ENCODE measurements around the gene OLFML1. TPM values are rescaled to one million over a fixed set of nuclear protein-coding genes. Genes with fewer than 3 reads are reported as not detected.

OLFML1 gene
- total and polyA plus RNA-seq, 10 of the 15 experiments (the other 5 are each of a cell fraction or from before 2014, with no cell fraction given), result 0.04 to 0.71 (median 0.21) TPM; not detected in 6

DNA sequence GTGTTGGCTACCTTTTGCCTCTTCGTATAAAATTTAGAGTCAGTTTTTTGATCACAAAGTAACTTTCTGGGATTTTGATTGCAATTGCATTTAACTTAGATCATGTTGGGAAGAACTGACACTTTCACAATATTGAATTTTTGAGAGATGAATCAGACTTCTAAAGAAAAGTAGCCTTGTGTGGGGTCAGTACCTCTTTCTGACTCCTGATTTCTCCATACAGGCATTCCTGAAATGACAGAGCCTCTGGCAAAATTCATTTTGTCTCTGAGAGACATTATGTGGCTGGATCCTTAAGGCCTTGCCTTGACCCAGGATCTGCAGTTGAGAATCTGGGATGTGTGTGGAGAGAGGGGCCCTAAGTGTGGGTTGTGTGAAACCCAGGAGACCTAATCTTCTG, 66.3 kb downstream of the OLFML1 start (continued):
- TF ChIP-seq, protein P1, sequence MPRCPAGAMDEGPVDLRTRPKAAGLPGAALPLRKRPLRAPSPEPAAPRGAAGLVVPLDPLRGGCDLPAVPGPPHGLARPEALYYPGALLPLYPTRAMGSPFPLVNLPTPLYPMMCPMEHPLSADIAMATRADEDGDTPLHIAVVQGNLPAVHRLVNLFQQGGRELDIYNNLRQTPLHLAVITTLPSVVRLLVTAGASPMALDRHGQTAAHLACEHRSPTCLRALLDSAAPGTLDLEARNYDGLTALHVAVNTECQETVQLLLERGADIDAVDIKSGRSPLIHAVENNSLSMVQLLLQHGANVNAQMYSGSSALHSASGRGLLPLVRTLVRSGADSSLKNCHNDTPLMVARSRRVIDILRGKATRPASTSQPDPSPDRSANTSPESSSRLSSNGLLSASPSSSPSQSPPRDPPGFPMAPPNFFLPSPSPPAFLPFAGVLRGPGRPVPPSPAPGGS (IDR thresholded peaks at IDR 0.05; ENCODE audit: borderline replicate concordance, insufficient read depth, low read depth, low read length, poor library complexity, severe bottlenecking), result no peak
- TF ChIP-seq RBBP5 (conservative IDR thresholded peaks at IDR 0.05) (no peak), ZNF24 (IDR thresholded peaks at IDR 0.05) (no peak), PAX5 (IDR thresholded peaks at IDR 0.05; ENCODE audit: borderline replicate concordance, low read depth, low read length) (no peak), TCF12 (IDR thresholded peaks at IDR 0.05; ENCODE audit: low read depth, low read length) (no peak), MTA2 (IDR thresholded peaks at IDR 0.05; ENCODE audit: low read depth) (no peak), NFYA (IDR thresholded peaks at IDR 0.05; ENCODE audit: borderline replicate concordance, low read depth, low read length) (no peak), ESRRA (IDR thresholded peaks at IDR 0.05; ENCODE audit: low read length) (no peak), RB1 (IDR thresholded peaks at IDR 0.05; ENCODE audit: borderline replicate concordance) (no peak), KDM1A (IDR thresholded peaks at IDR 0.05; ENCODE audit: borderline replicate concordance) (no peak)
- TF ChIP-seq, protein P2, sequence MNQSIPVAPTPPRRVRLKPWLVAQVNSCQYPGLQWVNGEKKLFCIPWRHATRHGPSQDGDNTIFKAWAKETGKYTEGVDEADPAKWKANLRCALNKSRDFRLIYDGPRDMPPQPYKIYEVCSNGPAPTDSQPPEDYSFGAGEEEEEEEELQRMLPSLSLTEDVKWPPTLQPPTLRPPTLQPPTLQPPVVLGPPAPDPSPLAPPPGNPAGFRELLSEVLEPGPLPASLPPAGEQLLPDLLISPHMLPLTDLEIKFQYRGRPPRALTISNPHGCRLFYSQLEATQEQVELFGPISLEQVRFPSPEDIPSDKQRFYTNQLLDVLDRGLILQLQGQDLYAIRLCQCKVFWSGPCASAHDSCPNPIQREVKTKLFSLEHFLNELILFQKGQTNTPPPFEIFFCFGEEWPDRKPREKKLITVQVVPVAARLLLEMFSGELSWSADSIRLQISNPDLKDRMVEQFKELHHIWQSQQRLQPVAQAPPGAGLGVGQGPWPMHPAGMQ (IDR thresholded peaks at IDR 0.05; ENCODE audit: borderline replicate concordance), result no peak

- Histone ChIP-seq H3K4me2 (ENCODE audit: control insufficient read depth, insufficient read depth) (no peak overlapping the region), H2AFZ (ENCODE audit: control insufficient read depth, low read depth, low read length) (no peak overlapping the region), H3K27me3 (replicated peaks in 1 of 2; ENCODE audit: control insufficient read depth in 2 of 2, insufficient read depth in 2 of 2, low read length in 1 of 2) (no peaks in the 10 kb centered on the region), H4K20me1 (ENCODE audit: control insufficient read depth, insufficient read depth) (no peaks in the 10 kb centered on the region; the same call in 1 of the 2 replicates), H3K9me3 (replicated peaks; ENCODE audit: control insufficient read depth, insufficient read depth, low read length) (no peaks in the 10 kb centered on the region), H3K9ac (ENCODE audit: control insufficient read depth, insufficient read depth, low read length) (no peak overlapping the region), H3K4me1 (ENCODE audit: control insufficient read depth, insufficient read depth, low read length) (peaks cover 7% of the 10 kb centered on the region), H3K79me2 (ENCODE audit: control insufficient read depth, insufficient read depth, low read length) (peaks cover 30% of the 10 kb centered on the region), H3K27ac (ENCODE audit: control insufficient read depth, insufficient read depth) (no peak overlapping the region), H3K36me3 (ENCODE audit: control insufficient read depth in 2 of 2, insufficient read depth in 2 of 2, low read length in 1 of 2) (peaks cover 2 to 30% of the 10 kb centered on the region in 2 experiments), H3K4me3 (no peak overlapping the region)
- intact Hi-C loops (cut with micrococcal nuclease; ENCODE audit: unreplicated experiment), result no loop called here
- CTCF ChIA-PET, result interaction anchor here (0.6 to 1.4 kb wide), 7 partner anchors 9 to 798 kb away, joined by 3 to 5 read pairs (median 3); no protein-coding TSS in a partner anchor
- DNase-seq (ENCODE audit: low read depth, low spot score) (no peak), ATAC-seq (no peak), FAIRE-seq (no peak)
- no peak for TF ChIP-seq ETV6 (conservative IDR thresholded peaks at IDR 0.05 in 1 of 2, IDR thresholded peaks at IDR 0.05 in 1 of 2; ENCODE audit: borderline replicate concordance in 1 of 2, low read depth in 1 of 2)
- WGBS (ENCODE audit: insufficient coverage, insufficient replicate concordance, low lambda C conversion rate, missing lambda C conversion rate), result 100% methylated on average over 4 of the region's 4 CpGs
- POLR2A ChIA-PET, result no interaction called here
- in situ Hi-C loops (cut with MboI), result no loop called here
- no TSS peak for BruUV-seq (replicated peaks)
- RAD21 ChIA-PET (ENCODE audit: unreplicated experiment), result no interaction called here
- SMC1A ChIA-PET (ENCODE audit: uncharacterized antibody, unreplicated experiment), result interaction anchor here (1.1 to 7.8 kb wide), 4 partner anchors 18 to 57 kb away, joined by 3 to 60 read pairs (median 4); partner anchors contain the start of gene PPFIBP2
Observed at GRCh38 chr11:7552666-7553065, 67.4 kb downstream of the OLFML1 start.
